AG04449 (cell line): ENCODE data around the gene FAM227B.
A peak's percentile ranks its signal among the peaks of the same experiment; 100 is the strongest.
"Not testable (repeated sequence)": the region's sequence is repeated elsewhere in the genome, so short reads cannot be mapped to it uniquely, and the experiment has no call there.

Experiments used
- CTCF ChIA-PET: fragments of 350-600 bp; formaldehyde crosslinking; extraction: SDS; loops from one replicate; lab custom pipeline; 2021; ENCODE audit warnings: antibody characterized with exemption; lab: Yijun Ruan, JAX
- POLR2A ChIA-PET: fragments of 400-600, 350-600 bp; formaldehyde crosslinking; extraction: SDS; loops from one replicate; lab custom pipeline; 2020; ENCODE audit warnings: antibody characterized with exemption, inconsistent platforms; lab: Yijun Ruan, JAX
- DNase-seq: peaks from one replicate; pipeline ENCODE4 v3.0.0-alpha.2; 2010; ENCODE audit warnings: low read depth, low spot score
- H3K4me3 ChIP-seq: 2 replicates; pipeline ENCODE4 v1.5.1; 2011; ENCODE audit warnings: low read depth, mild to moderate bottlenecking, control low read depth, low read length
- CTCF ChIP-seq: IDR thresholded peaks from one replicate; pipeline ENCODE4 v1.5.1; 2011; ENCODE audit warnings: mild to moderate bottlenecking, moderate library complexity, low read length, control low read depth, inconsistent platforms; ENCODE audit not compliant: insufficient read depth; ENCODE audit errors: missing control alignments

FAM227B gene

GRCh38 chr15:49620658-49621368 lies at the start of gene FAM227B, which contains the start of gene DTWD1:
Gene FAM227B, minus strand, starts transcription at chr15:49620818. Its CDS starts 5,647 bp downstream, at chr15:49615171.
Gene DTWD1, plus strand, starts transcription at chr15:49621048. Its CDS starts 4,120 bp downstream, at chr15:49625168.
- CTCF ChIA-PET: interaction anchor here (1.3 to 2.1 kb wide), 2 partner anchors 198 to 382 kb away, joined by 4 to 6 read pairs; partner anchors contain the start of gene FGF7

GRCh38 chr15:49669288-49669687 lies 48.7 kb upstream of the FAM227B start:
- ChIA-PET CTCF (no interaction called here), POLR2A (no interaction called here)
- DNase-seq: no peak
- H3K4me3 ChIP-seq: no peak overlapping the region
- TF ChIP-seq CTCF: no peak

More at GRCh38 chr15:49620658-49621368, at the start of gene FAM227B, which contains the start of gene DTWD1:
- no peak for TF ChIP-seq CTCF
- POLR2A ChIA-PET: interaction anchor here (0.6 to 1.3 kb wide), 7 partner anchors 12 to 381 kb away, joined by 3 to 6 read pairs (median 3); no protein-coding TSS in a partner anchor
- peak within 1 kb of the TSS; percentile 82 for H3K4me3 ChIP-seq
- DNase-seq: peak; percentile 94

- CTCF ChIA-PET, H3K4me3 ChIP-seq: not testable (repeated sequence)
Observed at GRCh38 chr15:49666486-49666885, 45.9 kb upstream of the FAM227B start.

DNA sequence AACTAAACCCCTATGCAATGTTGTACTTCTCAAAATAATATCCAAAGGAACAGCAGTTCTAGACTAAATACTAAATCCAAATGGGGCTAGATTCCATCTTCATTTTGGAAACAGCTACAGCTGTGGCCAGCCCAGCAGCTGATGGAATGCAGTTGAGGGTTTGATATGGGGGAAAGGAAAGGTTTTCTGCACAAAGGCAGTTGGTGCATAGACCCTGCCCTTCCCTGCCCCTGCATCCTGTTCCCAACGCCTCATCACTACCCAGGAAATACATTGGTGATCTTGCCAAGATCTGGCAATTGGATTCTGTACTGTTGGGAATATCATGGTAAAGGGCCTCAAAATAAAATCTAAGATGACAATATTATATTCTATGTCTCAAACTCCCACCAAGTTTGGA lies 44.1 kb upstream of the FAM227B start:
- TF ChIP-seq CTCF: no peak
- POLR2A ChIA-PET: no interaction called here
- H3K4me3 ChIP-seq: no peak overlapping the region
- CTCF ChIA-PET: no interaction called here
- DNase-seq: no peak

More at GRCh38 chr15:49666486-49666885, 45.9 kb upstream of the FAM227B start:
- POLR2A ChIA-PET, DNase-seq: not testable (repeated sequence)

GRCh38 chr15:49656734-49657133 lies 36.1 kb upstream of the FAM227B start:
- ChIA-PET CTCF (no interaction called here), POLR2A (no interaction called here)
- no peak for TF ChIP-seq CTCF
- no peak overlapping the region for H3K4me3 ChIP-seq
- no peak for DNase-seq

- no peak overlapping the region for H3K4me3 ChIP-seq
- no peak for TF ChIP-seq CTCF
- POLR2A ChIA-PET: no interaction called here
- CTCF ChIA-PET: no interaction called here
- no peak for DNase-seq
Observed at GRCh38 chr15:49652922-49653321, 32.3 kb upstream of the FAM227B start.
